KMS-11 (cell line): Measurements from ENCODE around the gene CCNF.

Experiments
- H2AFZ ChIP-seq: fragments of 200-600 bp; sonication (generic); 2 replicates; pipeline ENCODE4 v1.6.1; 2016; ENCODE audit warnings: antibody characterized with exemption, mixed run types, low read depth
- H3K27ac ChIP-seq: fragments of 200-600 bp; sonication (generic); 2 replicates; pipeline ENCODE4 v1.6.1; 2016; ENCODE audit warnings: mild to moderate bottlenecking, mixed run types
- H3K27me3 ChIP-seq: fragments of 200-600 bp; sonication (generic); 2 replicates; pipeline ENCODE4 v1.6.1; 2017; ENCODE audit warnings: mild to moderate bottlenecking, low read depth, mixed run types, moderate library complexity; ENCODE audit not compliant: insufficient read depth
- H3K36me3 ChIP-seq: fragments of 200-600 bp; sonication (generic); 2 replicates; pipeline ENCODE4 v1.6.1; 2017; ENCODE audit warnings: mild to moderate bottlenecking, mixed run types; ENCODE audit not compliant: insufficient read depth
- H3K4me1 ChIP-seq: fragments of 200-600 bp; sonication (generic); 2 replicates; pipeline ENCODE4 v1.6.1; 2016; ENCODE audit warnings: mild to moderate bottlenecking, low read depth, mixed run types; ENCODE audit not compliant: poor library complexity, severe bottlenecking
- H3K4me2 ChIP-seq: fragments of 200-600 bp; sonication (generic); 2 replicates; pipeline ENCODE4 v1.7.0; 2016; ENCODE audit warnings: mild to moderate bottlenecking, mixed run types
- H3K4me3 ChIP-seq: fragments of 200-600 bp; sonication (generic); IDR thresholded peaks from 2 replicates; pipeline ENCODE4 v1.6.1; 2017; ENCODE audit warnings: low read depth, low read length, mixed read lengths; ENCODE audit not compliant: insufficient read depth
- H3K79me2 ChIP-seq: fragments of 200-600 bp; sonication (generic); 2 replicates; pipeline ENCODE4 v1.6.1; 2016; ENCODE audit warnings: low read depth, mixed run types; ENCODE audit not compliant: insufficient read depth
- H3K9ac ChIP-seq: fragments of 200-600 bp; sonication (generic); 2 replicates; pipeline ENCODE4 v1.6.1; 2016; ENCODE audit warnings: mild to moderate bottlenecking, mixed run types
- H4K20me1 ChIP-seq: fragments of 200-600 bp; sonication (generic); 2 replicates; pipeline ENCODE4 v1.6.1; 2016; ENCODE audit warnings: mild to moderate bottlenecking, mixed run types; ENCODE audit not compliant: insufficient read depth
- TF ChIP-seq, protein P1 (sequence below): fragments of 200-600 bp; sonication (generic); conservative IDR thresholded peaks from 2 replicates; pipeline ENCODE4 v1.6.1; 2017; ENCODE audit warnings: low read depth, mild to moderate bottlenecking, antibody characterized with exemption, low read length, moderate library complexity, mixed read lengths

CCNF gene

DNA sequence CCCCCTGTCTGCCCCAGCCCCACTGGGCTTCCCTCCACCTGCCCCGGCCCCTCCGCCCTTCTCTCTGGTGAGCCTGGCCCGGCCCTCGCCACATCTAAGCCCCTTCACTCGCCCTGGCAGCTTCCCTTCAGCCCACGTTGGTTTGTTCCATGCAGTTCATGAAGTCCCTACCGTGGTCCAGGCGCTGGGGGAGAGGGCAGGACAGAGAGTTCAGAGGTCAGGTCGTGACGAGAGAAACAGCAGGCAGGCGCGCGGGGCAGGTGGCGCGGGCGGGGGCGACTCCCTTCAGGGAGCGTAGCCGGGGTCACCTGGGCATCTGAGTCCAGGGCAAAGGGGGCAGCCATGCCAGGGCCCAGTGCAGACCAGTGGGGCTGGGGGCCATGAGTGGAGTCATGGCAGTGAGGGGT, 21.7 kb downstream of the CCNF start:
- Histone ChIP-seq H3K79me2 (no peaks in the 10 kb centered on the region), H2AFZ (no peak overlapping the region), H3K27me3 (no peaks in the 10 kb centered on the region), H3K27ac (no peak overlapping the region), H3K4me2 (no peak overlapping the region), H3K9ac (no peak overlapping the region), H3K4me3 (no peak overlapping the region), H3K36me3 (peaks cover 18% of the 10 kb centered on the region; the same call in 1 of the 2 replicates), H3K4me1 (no peaks in the 10 kb centered on the region), H4K20me1 (no peaks in the 10 kb centered on the region)
- TF ChIP-seq, protein P1, sequence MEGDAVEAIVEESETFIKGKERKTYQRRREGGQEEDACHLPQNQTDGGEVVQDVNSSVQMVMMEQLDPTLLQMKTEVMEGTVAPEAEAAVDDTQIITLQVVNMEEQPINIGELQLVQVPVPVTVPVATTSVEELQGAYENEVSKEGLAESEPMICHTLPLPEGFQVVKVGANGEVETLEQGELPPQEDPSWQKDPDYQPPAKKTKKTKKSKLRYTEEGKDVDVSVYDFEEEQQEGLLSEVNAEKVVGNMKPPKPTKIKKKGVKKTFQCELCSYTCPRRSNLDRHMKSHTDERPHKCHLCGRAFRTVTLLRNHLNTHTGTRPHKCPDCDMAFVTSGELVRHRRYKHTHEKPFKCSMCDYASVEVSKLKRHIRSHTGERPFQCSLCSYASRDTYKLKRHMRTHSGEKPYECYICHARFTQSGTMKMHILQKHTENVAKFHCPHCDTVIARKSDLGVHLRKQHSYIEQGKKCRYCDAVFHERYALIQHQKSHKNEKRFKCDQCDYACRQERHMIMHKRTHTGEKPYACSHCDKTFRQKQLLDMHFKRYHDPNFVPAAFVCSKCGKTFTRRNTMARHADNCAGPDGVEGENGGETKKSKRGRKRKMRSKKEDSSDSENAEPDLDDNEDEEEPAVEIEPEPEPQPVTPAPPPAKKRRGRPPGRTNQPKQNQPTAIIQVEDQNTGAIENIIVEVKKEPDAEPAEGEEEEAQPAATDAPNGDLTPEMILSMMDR, result no peak

DNA sequence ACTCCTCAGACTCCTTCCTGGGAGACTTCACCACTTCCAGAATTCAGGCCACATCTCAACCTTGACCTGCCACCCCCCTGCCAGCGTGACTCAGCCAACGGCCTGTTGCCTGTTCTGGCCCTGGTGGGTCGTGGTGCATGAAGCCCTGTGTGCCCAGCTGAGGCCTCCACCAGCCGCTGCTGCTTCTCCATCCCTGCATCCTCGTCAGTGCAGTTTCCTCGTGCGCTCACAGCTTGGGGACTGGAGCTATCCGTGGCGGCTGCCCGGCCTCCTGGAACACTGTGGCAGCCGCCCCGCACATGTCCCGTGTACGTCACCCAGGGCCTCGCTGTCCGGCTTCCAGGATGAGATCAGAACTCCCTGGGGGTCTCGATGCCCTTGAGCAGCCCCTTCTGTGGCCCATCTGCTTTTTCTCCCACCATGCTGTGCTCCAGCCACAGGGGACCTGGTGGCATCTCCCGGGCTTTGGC, 22.6 kb downstream of the CCNF start:
- TF ChIP-seq, protein P1, result no peak
- no peaks in the 10 kb centered on the region for H3K27me3 ChIP-seq
- no peak overlapping the region for H2AFZ ChIP-seq
- H4K20me1 ChIP-seq, result no peaks in the 10 kb centered on the region
- H3K4me2 ChIP-seq, result no peak overlapping the region
- no peaks in the 10 kb centered on the region for H3K4me1 ChIP-seq
- no peaks in the 10 kb centered on the region for H3K79me2 ChIP-seq
- H3K4me3 ChIP-seq, result no peak overlapping the region
- no peak overlapping the region for H3K27ac ChIP-seq
- H3K36me3 ChIP-seq, result peaks cover 12% of the 10 kb centered on the region; the same call in 1 of the 2 replicates
- H3K9ac ChIP-seq, result no peak overlapping the region

DNA sequence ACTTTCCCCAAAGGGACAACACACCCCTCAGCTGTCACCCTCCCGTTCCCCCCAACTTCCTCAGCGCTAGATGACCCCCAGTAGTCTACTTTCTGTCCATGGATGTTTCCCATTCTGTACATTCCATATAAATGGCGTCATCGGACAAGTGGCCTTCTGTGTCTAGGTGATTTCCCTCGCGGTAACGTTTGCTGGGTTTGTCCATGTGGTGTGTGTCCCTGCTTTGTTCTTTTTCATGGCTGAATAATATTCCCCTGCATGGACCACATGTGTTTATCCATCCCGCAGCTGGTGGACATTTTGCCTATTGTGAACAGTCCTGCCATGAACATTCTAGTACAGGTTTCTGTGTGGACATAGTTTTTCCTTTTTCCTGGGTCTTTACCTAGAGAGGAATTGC, 23.4 kb downstream of the CCNF start:
- Histone ChIP-seq H3K79me2 (no peaks in the 10 kb centered on the region), H3K4me2 (no peak overlapping the region), H3K4me1 (no peaks in the 10 kb centered on the region), H3K27ac (no peak overlapping the region), H3K4me3 (no peak overlapping the region), H3K27me3 (no peaks in the 10 kb centered on the region), H4K20me1 (no peaks in the 10 kb centered on the region), H3K9ac (no peak overlapping the region), H2AFZ (no peak overlapping the region), H3K36me3 (peaks cover 12% of the 10 kb centered on the region; the same call in 1 of the 2 replicates)
- TF ChIP-seq, protein P1, result no peak

DNA sequence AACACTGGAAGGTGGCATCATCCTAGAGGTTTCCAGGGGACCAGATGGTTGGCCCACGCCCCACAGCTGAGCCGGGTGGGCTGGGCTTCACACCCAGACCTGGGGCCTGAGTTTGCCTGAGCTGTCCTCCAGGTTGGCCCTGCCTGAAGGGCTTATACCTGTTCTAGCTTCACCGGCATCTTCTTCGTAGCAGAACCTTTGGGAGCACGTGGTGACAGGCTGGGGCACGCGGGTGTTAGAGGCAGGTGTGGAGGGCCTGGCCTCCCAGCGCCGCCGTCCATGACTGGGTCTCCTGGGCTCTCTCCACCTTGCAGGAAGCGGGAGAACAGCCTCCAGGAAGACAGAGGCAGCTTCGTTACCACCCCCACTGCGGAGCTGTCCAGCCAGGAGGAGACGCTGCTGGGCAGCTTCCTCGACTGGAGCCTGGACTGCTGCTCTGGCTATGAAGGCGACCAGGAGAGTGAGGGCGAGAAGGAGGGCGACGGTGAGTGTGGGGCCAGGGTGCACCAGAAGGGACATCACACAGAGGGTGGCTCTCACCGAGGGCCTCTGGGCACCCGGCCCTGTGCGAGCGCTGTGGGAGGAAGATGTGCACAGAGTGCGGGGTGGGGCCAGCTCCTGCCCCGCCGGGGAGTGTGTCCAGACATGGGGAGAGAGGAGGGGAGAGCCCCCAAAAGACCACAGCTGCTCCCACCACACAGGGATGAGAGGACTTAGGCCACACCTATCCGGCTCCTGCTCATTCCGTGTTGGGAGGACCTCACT, 26.0 kb downstream of the CCNF start:
- H3K9ac ChIP-seq, result no peak overlapping the region
- H3K79me2 ChIP-seq, result no peaks in the 10 kb centered on the region
- peaks cover 12% of the 10 kb centered on the region; the same call in 1 of the 2 replicates for H3K36me3 ChIP-seq
- H3K27ac ChIP-seq, result no peak overlapping the region
- H4K20me1 ChIP-seq, result no peaks in the 10 kb centered on the region
- no peak overlapping the region for H3K4me2 ChIP-seq
- H3K4me1 ChIP-seq, result peaks cover 10% of the 10 kb centered on the region
- TF ChIP-seq, protein P1, result no peak
- no peak overlapping the region for H2AFZ ChIP-seq
- no peak overlapping the region for H3K4me3 ChIP-seq
- no peaks in the 10 kb centered on the region for H3K27me3 ChIP-seq
